ENCODE data around the gene IER5.
A peak's percentile ranks its signal among the peaks of the same experiment; 100 is the strongest.

Gene IER5

GRCh38 chr1:181116819-181117390 lies 28.4 kb downstream of the IER5 start:
- DNase-seq: no peak

- no peak for DNase-seq
Observed at GRCh38 chr1:181117648-181118449, 29.3 kb downstream of the IER5 start.

GRCh38 chr1:181119093-181119989 lies 30.8 kb downstream of the IER5 start:
- no peak for DNase-seq

GRCh38 chr1:181120924-181121323 lies 32.4 kb downstream of the IER5 start:
- DNase-seq: no peak

GRCh38 chr1:181121498-181121897 lies 33.0 kb downstream of the IER5 start:
- DNase-seq: no peak

GRCh38 chr1:181122222-181122621 lies 33.7 kb downstream of the IER5 start:
- DNase-seq: no peak

- no peak for DNase-seq
Observed at GRCh38 chr1:181123173-181123572, 34.7 kb downstream of the IER5 start.

- no peak for DNase-seq
Observed at GRCh38 chr1:181124291-181124751, 35.8 kb downstream of the IER5 start.

- DNase-seq: no peak
Observed at GRCh38 chr1:181126289-181126688, 37.8 kb downstream of the IER5 start.

- no peak for DNase-seq
Observed at GRCh38 chr1:181126871-181127587, 38.5 kb downstream of the IER5 start.

GRCh38 chr1:181127898-181128453 lies 39.5 kb downstream of the IER5 start:
- DNase-seq: no peak

GRCh38 chr1:181128592-181129497 lies 40.3 kb downstream of the IER5 start:
- no peak for DNase-seq

- no peak for DNase-seq
Observed at GRCh38 chr1:181129771-181130606, 41.5 kb downstream of the IER5 start.

- no peak for DNase-seq
Observed at GRCh38 chr1:181131255-181131941, 42.9 kb downstream of the IER5 start.

GRCh38 chr1:181133441-181133951 lies 45.0 kb downstream of the IER5 start:
- DNase-seq: no peak

- DNase-seq: no peak
Observed at GRCh38 chr1:181133969-181134418, 45.5 kb downstream of the IER5 start.

GRCh38 chr1:181134543-181135436 lies 46.3 kb downstream of the IER5 start:
- peak; percentile 34 to 35 for DNase-seq

GRCh38 chr1:181135437-181135731 lies 46.9 kb downstream of the IER5 start:
- DNase-seq: no peak

Measured in stimulated activated CD4-positive, alpha-beta T cell treated with anti-CD3 and anti-CD28 coated beads, Interleukin-2, amount 100 ng/mL, for 24 hours (primary cell).